Loucy (cell line): ENCODE results near the gene TBL1X.

Experiments
- H2AFZ ChIP-seq: fragments of 200-600 bp; sonication (generic); 2 replicates; pipeline ENCODE4 v1.6.0; 2016; ENCODE audit warnings: antibody characterized with exemption, mild to moderate bottlenecking, low read length, moderate library complexity
- H3F3A ChIP-seq: fragments of 200-600 bp; 2 replicates; pipeline ENCODE4 v1.6.0; 2016; ENCODE audit warnings: antibody characterized with exemption, low read depth, mild to moderate bottlenecking
- H3K27me3 ChIP-seq: fragments of 200-600 bp; sonication (generic); 2 replicates; pipeline ENCODE4 v1.6.1; 2014; ENCODE audit warnings: low read length, mild to moderate bottlenecking; ENCODE audit not compliant: insufficient read depth, poor library complexity, severe bottlenecking
- H3K36me3 ChIP-seq: fragments of 200-600 bp; sonication (generic); 2 replicates; pipeline ENCODE4 v1.6.1; 2016; ENCODE audit warnings: low read length; ENCODE audit not compliant: insufficient read depth
- H3K4me1 ChIP-seq: fragments of 200-600 bp; sonication (generic); 2 replicates; pipeline ENCODE4 v1.5.1; 2014; ENCODE audit warnings: low read length, mild to moderate bottlenecking; ENCODE audit not compliant: insufficient read depth, poor library complexity, severe bottlenecking
- H3K4me2 ChIP-seq: fragments of 200-600 bp; sonication (generic); 2 replicates; pipeline ENCODE4 v1.6.0; 2014; ENCODE audit warnings: antibody characterized with exemption, low read length, low read depth, mild to moderate bottlenecking; ENCODE audit not compliant: poor library complexity, severe bottlenecking
- H3K4me3 ChIP-seq: fragments of 200-600 bp; sonication (generic); 2 replicates; pipeline ENCODE4 v1.5.1; 2014; ENCODE audit warnings: low read length, mild to moderate bottlenecking, mixed read lengths; ENCODE audit not compliant: poor library complexity, severe bottlenecking
- H3K79me2 ChIP-seq: fragments of 200-600 bp; sonication (generic); 2 replicates; pipeline ENCODE4 v1.6.1; 2014; ENCODE audit warnings: low read length; ENCODE audit not compliant: insufficient read depth
- H3K9ac ChIP-seq: fragments of 200-600 bp; sonication (generic); 2 replicates; pipeline ENCODE4 v1.6.0; 2014; ENCODE audit warnings: mild to moderate bottlenecking, low read depth, low read length, moderate library complexity; ENCODE audit not compliant: poor library complexity, severe bottlenecking
- H3K9me2 ChIP-seq: fragments of 200-600 bp; sonication (generic); replicated peaks from 2 replicates; pipeline ENCODE4 v1.6.1; 2016; ENCODE audit warnings: low read depth, low read length, mixed read lengths
- H3K9me3 ChIP-seq: fragments of 200-600 bp; sonication (generic); 2 replicates; pipeline ENCODE4 v1.6.1; 2014; ENCODE audit warnings: mild to moderate bottlenecking, antibody characterized with exemption, low read length, low read depth; ENCODE audit not compliant: insufficient read depth
- H4K20me1 ChIP-seq: fragments of 200-600 bp; sonication (generic); 2 replicates; pipeline ENCODE4 v1.6.0; 2014; ENCODE audit warnings: antibody characterized with exemption, low read length, mild to moderate bottlenecking; ENCODE audit not compliant: insufficient read depth, poor library complexity, severe bottlenecking
- CTCF ChIP-seq: fragments of 200-600 bp; sonication (generic); conservative IDR thresholded peaks from 2 replicates; pipeline ENCODE4 v1.5.1; 2014; ENCODE audit warnings: mild to moderate bottlenecking, antibody characterized with exemption, low read length
- EZH2phosphoT487 ChIP-seq: fragments of 200-600 bp; IDR thresholded peaks from 2 replicates; pipeline ENCODE4 v1.6.1; 2018; ENCODE audit warnings: antibody characterized with exemption, mild to moderate bottlenecking, moderate library complexity, borderline replicate concordance

TBL1X gene

GRCh38 chrX:9770319-9770718 is 305.5 kb downstream of the TBL1X start:
- Histone ChIP-seq H2AFZ (no peak overlapping the region), H3K27me3 (peaks cover 3% of the 10 kb centered on the region), H3K9ac (no peak overlapping the region), H3K4me1 (peaks cover 10% of the 10 kb centered on the region), H3K4me3 (no peak overlapping the region), H3K36me3 (no peaks in the 10 kb centered on the region), H4K20me1 (no peaks in the 10 kb centered on the region), H3F3A (no peaks in the 10 kb centered on the region), H3K79me2 (no peaks in the 10 kb centered on the region), H3K9me3 (no peaks in the 10 kb centered on the region), H3K9me2 (no peaks in the 10 kb centered on the region), H3K4me2 (no peak overlapping the region)
- TF ChIP-seq EZH2phosphoT487 (no peak), CTCF (no peak)

GRCh38 chrX:9772943-9773342 is 308.1 kb downstream of the TBL1X start:
- Histone ChIP-seq H3K4me1 (peaks cover 12% of the 10 kb centered on the region), H3K36me3 (no peaks in the 10 kb centered on the region), H3K9me2 (no peaks in the 10 kb centered on the region), H3F3A (no peaks in the 10 kb centered on the region), H3K27me3 (peaks cover 3% of the 10 kb centered on the region), H3K4me3 (no peak overlapping the region), H3K9ac (no peak overlapping the region), H4K20me1 (no peaks in the 10 kb centered on the region), H2AFZ (no peak overlapping the region), H3K79me2 (no peaks in the 10 kb centered on the region), H3K4me2 (no peak overlapping the region), H3K9me3 (no peaks in the 10 kb centered on the region)
- TF ChIP-seq CTCF (no peak), EZH2phosphoT487 (no peak)

GRCh38 chrX:9775930-9776329 is 311.1 kb downstream of the TBL1X start:
- Histone ChIP-seq H3K9me2 (no peaks in the 10 kb centered on the region), H2AFZ (no peak overlapping the region), H4K20me1 (no peaks in the 10 kb centered on the region), H3F3A (no peaks in the 10 kb centered on the region), H3K4me3 (no peak overlapping the region), H3K4me2 (peak overlapping the region; percentile 20), H3K79me2 (no peaks in the 10 kb centered on the region), H3K4me1 (peaks cover 7% of the 10 kb centered on the region), H3K9ac (no peak overlapping the region), H3K36me3 (no peaks in the 10 kb centered on the region), H3K27me3 (peaks cover 3% of the 10 kb centered on the region), H3K9me3 (no peaks in the 10 kb centered on the region)
- TF ChIP-seq EZH2phosphoT487 (no peak), CTCF (no peak)
